WTC11 (cell line): Measurements from ENCODE around the gene NES. TPM values are rescaled to one million over a fixed set of nuclear protein-coding genes. Genes with fewer than 3 reads are reported as not detected.

ENCODE experiments used
- ATF3 ChIP-seq: sonication (generic); formaldehyde crosslinking; conservative IDR thresholded peaks from 2 replicates; pipeline ENCODE4 v1.8.1; 2022; ENCODE audit warnings: mild to moderate bottlenecking, missing genetic modification reagents
- FOXJ3 ChIP-seq: sonication (generic); formaldehyde crosslinking; IDR thresholded peaks from 2 replicates; pipeline ENCODE4 v1.9.0; 2021; ENCODE audit warnings: missing genetic modification reagents, mild to moderate bottlenecking, borderline replicate concordance
- FOXP1 ChIP-seq: sonication (generic); formaldehyde crosslinking; IDR thresholded peaks from 2 replicates; pipeline ENCODE4 v1.8.0; 2022; ENCODE audit warnings: missing genetic modification reagents, mild to moderate bottlenecking, moderate library complexity, borderline replicate concordance
- HMGXB4 ChIP-seq: sonication (generic); formaldehyde crosslinking; IDR thresholded peaks from 2 replicates; pipeline ENCODE4 v1.8.1; 2023; ENCODE audit warnings: mild to moderate bottlenecking, moderate library complexity, missing genetic modification reagents
- JUN ChIP-seq: sonication (generic); formaldehyde crosslinking; IDR thresholded peaks from 2 replicates; pipeline ENCODE4 v1.8.0; 2023; ENCODE audit warnings: mild to moderate bottlenecking, missing genetic modification reagents
- MAX ChIP-seq: sonication (generic); formaldehyde crosslinking; IDR thresholded peaks from 2 replicates; pipeline ENCODE4 v1.8.0; 2022; ENCODE audit warnings: mild to moderate bottlenecking, missing genetic modification reagents
- NFYB ChIP-seq: sonication (generic); formaldehyde crosslinking; conservative IDR thresholded peaks from 2 replicates; pipeline ENCODE4 v1.8.0; 2022; ENCODE audit warnings: low read depth, missing genetic modification reagents
- NR3C1 ChIP-seq: sonication (generic); formaldehyde crosslinking; conservative IDR thresholded peaks from 2 replicates; pipeline ENCODE4 v1.8.1; 2023; ENCODE audit warnings: low read depth, mild to moderate bottlenecking, missing genetic modification reagents
- OVOL2 ChIP-seq: fragments of 250-450 bp; sonication (Bioruptor Pico); IDR thresholded peaks from 2 replicates; pipeline ENCODE4 v1.9.0; 2021; ENCODE audit warnings: mild to moderate bottlenecking, borderline replicate concordance
- RORB ChIP-seq: fragments of 250-450 bp; sonication (Bioruptor Pico); IDR thresholded peaks from 2 replicates; pipeline ENCODE4 v1.9.0; 2021; ENCODE audit warnings: mild to moderate bottlenecking
- SMAD4 ChIP-seq: sonication (generic); formaldehyde crosslinking; IDR thresholded peaks from 2 replicates; pipeline ENCODE4 v1.8.0; 2022; ENCODE audit warnings: mild to moderate bottlenecking, missing genetic modification reagents
- SOX15 ChIP-seq: fragments of 250-450 bp; sonication (Bioruptor Pico); IDR thresholded peaks from 2 replicates; pipeline ENCODE4 v1.9.0; 2021; ENCODE audit warnings: mild to moderate bottlenecking
- SP1 ChIP-seq: sonication (generic); formaldehyde crosslinking; conservative IDR thresholded peaks from 2 replicates; pipeline ENCODE4 v1.8.1; 2022; ENCODE audit warnings: missing genetic modification reagents
- TCF7 ChIP-seq: sonication (generic); formaldehyde crosslinking; IDR thresholded peaks from 2 replicates; pipeline ENCODE4 v1.8.0; 2022; ENCODE audit warnings: mild to moderate bottlenecking, low read depth, missing genetic modification reagents, moderate library complexity
- ZBTB21 ChIP-seq: sonication (generic); formaldehyde crosslinking; IDR thresholded peaks from 2 replicates; pipeline ENCODE4 v1.8.1; 2023; ENCODE audit warnings: mild to moderate bottlenecking, missing genetic modification reagents, borderline replicate concordance
- ZBTB43 ChIP-seq: sonication (generic); formaldehyde crosslinking; IDR thresholded peaks from 2 replicates; pipeline ENCODE4 v1.8.1; 2023; ENCODE audit warnings: mild to moderate bottlenecking, missing genetic modification reagents
- ZNF317 ChIP-seq: sonication (generic); formaldehyde crosslinking; IDR thresholded peaks from 2 replicates; pipeline ENCODE4 v1.8.1; 2023; ENCODE audit warnings: low read depth, mild to moderate bottlenecking, moderate library complexity, missing genetic modification reagents, borderline replicate concordance
- ZNF416 ChIP-seq: fragments of 250-450 bp; sonication (Bioruptor Pico); IDR thresholded peaks from 2 replicates; pipeline ENCODE4 v1.9.0; 2021; ENCODE audit warnings: mild to moderate bottlenecking, inconsistent platforms
- ZNF532 ChIP-seq: fragments of 250-450 bp; sonication (Bioruptor Pico); IDR thresholded peaks from 2 replicates; pipeline ENCODE4 v1.9.0; 2021; ENCODE audit warnings: mild to moderate bottlenecking, borderline replicate concordance
- ZNF671 ChIP-seq: fragments of 250-450 bp; sonication (Bioruptor Pico); IDR thresholded peaks from 2 replicates; pipeline ENCODE4 v1.8.0; 2021; ENCODE audit warnings: mild to moderate bottlenecking
- total RNA-seq: library from RNA; stranded (reverse); gene quantifications from 3 replicates; pipeline ENCODE4 v1.2.3, GENCODE V29; 2021
- TF ChIP-seq, protein P1 (sequence below): sonication (generic); formaldehyde crosslinking; IDR thresholded peaks from 2 replicates; pipeline ENCODE4 v1.8.0; 2023; ENCODE audit warnings: mild to moderate bottlenecking, missing genetic modification reagents
- TF ChIP-seq, protein P2 (sequence below): sonication (generic); formaldehyde crosslinking; conservative IDR thresholded peaks from 2 replicates; pipeline ENCODE4 v1.8.1; 2023; ENCODE audit warnings: mild to moderate bottlenecking, low read depth, missing genetic modification reagents, moderate library complexity
- TF ChIP-seq, protein P3 (sequence below): fragments of 200-600 bp; IDR thresholded peaks from 2 replicates; pipeline ENCODE4 v1.8.0; 2022; ENCODE audit warnings: antibody characterized with exemption

NES gene
- total RNA-seq, 1 experiment from 2014 or later: 127 TPM

GRCh38 chr1:156676820-156677615 is at the start of gene NES (continued):
- TF ChIP-seq ZNF532: 0 out of 2 replicates have a peak, but pooled peaks have one; percentile 40
- TF ChIP-seq ATF3 (CRISPR knock-in tag): peak; percentile 73
- TF ChIP-seq NFYB (CRISPR knock-in tag): peak; percentile 46
- TF ChIP-seq, protein P1, sequence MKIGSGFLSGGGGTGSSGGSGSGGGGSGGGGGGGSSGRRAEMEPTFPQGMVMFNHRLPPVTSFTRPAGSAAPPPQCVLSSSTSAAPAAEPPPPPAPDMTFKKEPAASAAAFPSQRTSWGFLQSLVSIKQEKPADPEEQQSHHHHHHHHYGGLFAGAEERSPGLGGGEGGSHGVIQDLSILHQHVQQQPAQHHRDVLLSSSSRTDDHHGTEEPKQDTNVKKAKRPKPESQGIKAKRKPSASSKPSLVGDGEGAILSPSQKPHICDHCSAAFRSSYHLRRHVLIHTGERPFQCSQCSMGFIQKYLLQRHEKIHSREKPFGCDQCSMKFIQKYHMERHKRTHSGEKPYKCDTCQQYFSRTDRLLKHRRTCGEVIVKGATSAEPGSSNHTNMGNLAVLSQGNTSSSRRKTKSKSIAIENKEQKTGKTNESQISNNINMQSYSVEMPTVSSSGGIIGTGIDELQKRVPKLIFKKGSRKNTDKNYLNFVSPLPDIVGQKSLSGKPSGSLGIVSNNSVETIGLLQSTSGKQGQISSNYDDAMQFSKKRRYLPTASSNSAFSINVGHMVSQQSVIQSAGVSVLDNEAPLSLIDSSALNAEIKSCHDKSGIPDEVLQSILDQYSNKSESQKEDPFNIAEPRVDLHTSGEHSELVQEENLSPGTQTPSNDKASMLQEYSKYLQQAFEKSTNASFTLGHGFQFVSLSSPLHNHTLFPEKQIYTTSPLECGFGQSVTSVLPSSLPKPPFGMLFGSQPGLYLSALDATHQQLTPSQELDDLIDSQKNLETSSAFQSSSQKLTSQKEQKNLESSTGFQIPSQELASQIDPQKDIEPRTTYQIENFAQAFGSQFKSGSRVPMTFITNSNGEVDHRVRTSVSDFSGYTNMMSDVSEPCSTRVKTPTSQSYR (CRISPR knock-in tag): peak; percentile 89
- peak; percentile 84 for TF ChIP-seq TCF7 (CRISPR knock-in tag)
- peak; percentile 78 for TF ChIP-seq ZBTB21 (CRISPR knock-in tag)
- TF ChIP-seq FOXJ3 (CRISPR knock-in tag): no peak
- no peak for TF ChIP-seq SOX15
- peak; percentile 90; the same call in 1 of the 2 replicates for TF ChIP-seq MAX
- TF ChIP-seq JUN (CRISPR knock-in tag): 0 out of 2 replicates have a peak, but pooled peaks have one; percentile 74
- no peak for TF ChIP-seq ZNF671 (CRISPR knock-in tag)
- TF ChIP-seq RORB (CRISPR knock-in tag): no peak
- TF ChIP-seq NR3C1 (CRISPR knock-in tag): no peak
- TF ChIP-seq ZNF317 (CRISPR knock-in tag): no peak; the same call in 1 of the 2 replicates
- TF ChIP-seq, protein P2, sequence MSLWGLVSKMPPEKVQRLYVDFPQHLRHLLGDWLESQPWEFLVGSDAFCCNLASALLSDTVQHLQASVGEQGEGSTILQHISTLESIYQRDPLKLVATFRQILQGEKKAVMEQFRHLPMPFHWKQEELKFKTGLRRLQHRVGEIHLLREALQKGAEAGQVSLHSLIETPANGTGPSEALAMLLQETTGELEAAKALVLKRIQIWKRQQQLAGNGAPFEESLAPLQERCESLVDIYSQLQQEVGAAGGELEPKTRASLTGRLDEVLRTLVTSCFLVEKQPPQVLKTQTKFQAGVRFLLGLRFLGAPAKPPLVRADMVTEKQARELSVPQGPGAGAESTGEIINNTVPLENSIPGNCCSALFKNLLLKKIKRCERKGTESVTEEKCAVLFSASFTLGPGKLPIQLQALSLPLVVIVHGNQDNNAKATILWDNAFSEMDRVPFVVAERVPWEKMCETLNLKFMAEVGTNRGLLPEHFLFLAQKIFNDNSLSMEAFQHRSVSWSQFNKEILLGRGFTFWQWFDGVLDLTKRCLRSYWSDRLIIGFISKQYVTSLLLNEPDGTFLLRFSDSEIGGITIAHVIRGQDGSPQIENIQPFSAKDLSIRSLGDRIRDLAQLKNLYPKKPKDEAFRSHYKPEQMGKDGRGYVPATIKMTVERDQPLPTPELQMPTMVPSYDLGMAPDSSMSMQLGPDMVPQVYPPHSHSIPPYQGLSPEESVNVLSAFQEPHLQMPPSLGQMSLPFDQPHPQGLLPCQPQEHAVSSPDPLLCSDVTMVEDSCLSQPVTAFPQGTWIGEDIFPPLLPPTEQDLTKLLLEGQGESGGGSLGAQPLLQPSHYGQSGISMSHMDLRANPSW (CRISPR knock-in tag): no peak
- TF ChIP-seq SP1 (CRISPR knock-in tag): peak; percentile 91
- TF ChIP-seq ZBTB43: no peak; the same call in 1 of the 2 replicates
- TF ChIP-seq, protein P3, sequence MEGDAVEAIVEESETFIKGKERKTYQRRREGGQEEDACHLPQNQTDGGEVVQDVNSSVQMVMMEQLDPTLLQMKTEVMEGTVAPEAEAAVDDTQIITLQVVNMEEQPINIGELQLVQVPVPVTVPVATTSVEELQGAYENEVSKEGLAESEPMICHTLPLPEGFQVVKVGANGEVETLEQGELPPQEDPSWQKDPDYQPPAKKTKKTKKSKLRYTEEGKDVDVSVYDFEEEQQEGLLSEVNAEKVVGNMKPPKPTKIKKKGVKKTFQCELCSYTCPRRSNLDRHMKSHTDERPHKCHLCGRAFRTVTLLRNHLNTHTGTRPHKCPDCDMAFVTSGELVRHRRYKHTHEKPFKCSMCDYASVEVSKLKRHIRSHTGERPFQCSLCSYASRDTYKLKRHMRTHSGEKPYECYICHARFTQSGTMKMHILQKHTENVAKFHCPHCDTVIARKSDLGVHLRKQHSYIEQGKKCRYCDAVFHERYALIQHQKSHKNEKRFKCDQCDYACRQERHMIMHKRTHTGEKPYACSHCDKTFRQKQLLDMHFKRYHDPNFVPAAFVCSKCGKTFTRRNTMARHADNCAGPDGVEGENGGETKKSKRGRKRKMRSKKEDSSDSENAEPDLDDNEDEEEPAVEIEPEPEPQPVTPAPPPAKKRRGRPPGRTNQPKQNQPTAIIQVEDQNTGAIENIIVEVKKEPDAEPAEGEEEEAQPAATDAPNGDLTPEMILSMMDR: no peak
- TF ChIP-seq SMAD4 (CRISPR knock-in tag): peak; percentile 75; the same call in 1 of the 2 replicates
- no peak for TF ChIP-seq OVOL2 (CRISPR knock-in tag)
- TF ChIP-seq FOXP1 (CRISPR knock-in tag): peak; percentile 98
- TF ChIP-seq HMGXB4 (CRISPR knock-in tag): 0 out of 2 replicates have a peak, but pooled peaks have one; percentile 57
- TF ChIP-seq ZNF416 (CRISPR knock-in tag): no peak
